Right kidney (tissue), 1 donor: Measurements from ENCODE around the gene MREG.
"Not testable (repeated sequence)": the region's sequence is repeated elsewhere in the genome, so short reads cannot be mapped to it uniquely, and the experiment has no call there.

Experiments
- DNase-seq: peaks from one replicate; pipeline ENCODE4 v3.0.0-alpha.2; 2016

MREG gene

GRCh38 chr2:215958257-215958656, 55.1 kb downstream of the MREG start:
- DNase-seq, result no peak

GRCh38 chr2:215957354-215958122, 55.8 kb downstream of the MREG start:
- not testable (repeated sequence) for DNase-seq

GRCh38 chr2:215952860-215953637, 60.3 kb downstream of the MREG start:
- no peak for DNase-seq

GRCh38 chr2:215951558-215951957, 61.8 kb downstream of the MREG start:
- no peak for DNase-seq

GRCh38 chr2:215949991-215950404, 63.4 kb downstream of the MREG start:
- DNase-seq, result no peak

GRCh38 chr2:215948051-215948450, 65.3 kb downstream of the MREG start:
- no peak for DNase-seq

- no peak for DNase-seq
Observed at GRCh38 chr2:215946586-215946985, 66.8 kb downstream of the MREG start.

GRCh38 chr2:215942194-215942593, 71.2 kb downstream of the MREG start:
- DNase-seq, result no peak

- no peak for DNase-seq
Observed at GRCh38 chr2:215941726-215942125, 71.6 kb downstream of the MREG start.

GRCh38 chr2:215940645-215941184, 72.6 kb downstream of the MREG start:
- no peak for DNase-seq

GRCh38 chr2:215937190-215937589, 76.2 kb downstream of the MREG start:
- DNase-seq, result no peak

- DNase-seq, result no peak
Observed at GRCh38 chr2:215933151-215933550, 80.2 kb downstream of the MREG start.

- peak; percentile 54 for DNase-seq
Observed at GRCh38 chr2:215931256-215931903, 82.0 kb downstream of the MREG start.

- DNase-seq, result no peak
Observed at GRCh38 chr2:215930505-215931253, 82.7 kb downstream of the MREG start.

GRCh38 chr2:215929602-215930335, 83.6 kb downstream of the MREG start:
- no peak for DNase-seq

- no peak for DNase-seq
Observed at GRCh38 chr2:215928086-215928485, 85.3 kb downstream of the MREG start.

- DNase-seq, result not testable (repeated sequence)
Observed at GRCh38 chr2:215926992-215927391, 86.4 kb downstream of the MREG start.

GRCh38 chr2:215921895-215922294, 91.5 kb downstream of the MREG start:
- no peak for DNase-seq

- DNase-seq, result peak; percentile 51
Observed at GRCh38 chr2:215920244-215921100, 92.9 kb downstream of the MREG start.

- peak; percentile 13 for DNase-seq
Observed at GRCh38 chr2:215919624-215920243, 93.6 kb downstream of the MREG start.
